Neuronal stem cell (in vitro differentiated cells): Measurements from ENCODE around the gene GRAMD2B. TPM values are rescaled to one million over a fixed set of nuclear protein-coding genes. Genes with fewer than 3 reads are reported as not detected.

ENCODE experiments used
- DNase-seq: peaks from one replicate; pipeline ENCODE4 v3.0.0-alpha.2; 2013; ENCODE audit warnings: low spot score
- H2AFZ ChIP-seq: one replicate; pipeline ENCODE4 v1.6.1; 2013; ENCODE audit warnings: mild to moderate bottlenecking, low read length, inconsistent platforms
- H2AK5ac ChIP-seq: 2 replicates; pipeline ENCODE4 v1.6.1; 2013; ENCODE audit warnings: low read depth, mild to moderate bottlenecking, inconsistent platforms, low read length, moderate library complexity, mixed read lengths
- H2BK120ac ChIP-seq: 2 replicates; pipeline ENCODE4 v1.6.1; 2013; ENCODE audit warnings: low read depth, mild to moderate bottlenecking, inconsistent platforms, low read length, moderate library complexity, mixed read lengths
- H2BK12ac ChIP-seq: one replicate; pipeline ENCODE4 v1.6.1; 2013; ENCODE audit warnings: low read length, inconsistent platforms
- H2BK15ac ChIP-seq: 2 replicates; pipeline ENCODE4 v1.6.1; 2013; ENCODE audit warnings: mild to moderate bottlenecking, low read length, inconsistent platforms, mixed read lengths
- H2BK5ac ChIP-seq: one replicate; pipeline ENCODE4 v1.6.1; 2013; ENCODE audit warnings: inconsistent platforms, mild to moderate bottlenecking, low read length, moderate library complexity
- H3K14ac ChIP-seq: one replicate; pipeline ENCODE4 v1.6.1; 2013; ENCODE audit warnings: low read length, inconsistent platforms
- H3K18ac ChIP-seq: 2 replicates; pipeline ENCODE4 v1.6.1; 2013; ENCODE audit warnings: low read length, inconsistent platforms
- H3K23ac ChIP-seq: 2 replicates; pipeline ENCODE4 v1.6.1; 2013; ENCODE audit warnings: low read depth, mild to moderate bottlenecking, mixed read lengths, low read length, inconsistent platforms; ENCODE audit not compliant: poor library complexity
- H3K27ac ChIP-seq: replicated peaks from 3 replicates; pipeline ENCODE4 v1.5.1; 2013; ENCODE audit warnings: low read length, inconsistent platforms
- H3K27me3 ChIP-seq, 3 experiments: 2 replicates each; pipeline ENCODE4 v1.6.1; 2013; ENCODE audit warnings: low read length in 3 of 3, mild to moderate bottlenecking in 2 of 3, inconsistent platforms in 1 of 3, low read depth in 1 of 3, mixed read lengths in 1 of 3, moderate library complexity in 1 of 3; ENCODE audit not compliant: control insufficient read depth in 3 of 3, insufficient read depth in 3 of 3
- H3K36me3 ChIP-seq, 2 donors: replicated peaks in 1 of 2; 2 replicates each; pipeline ENCODE4 v1.6.1; 2013; ENCODE audit warnings: low read length in 2 of 2; ENCODE audit not compliant: control insufficient read depth in 2 of 2, insufficient read depth in 2 of 2
- H3K4ac ChIP-seq: 2 replicates; pipeline ENCODE4 v1.6.1; 2013; ENCODE audit warnings: inconsistent platforms, mild to moderate bottlenecking, low read length, moderate library complexity
- H3K4me1 ChIP-seq, 2 donors: 1 replicate in 1 of 2; 2 replicates in 1 of 2; pipeline ENCODE4 v1.6.1; 2013; ENCODE audit warnings: low read length in 2 of 2, low read depth in 1 of 2; ENCODE audit not compliant: control insufficient read depth in 2 of 2, insufficient read depth in 1 of 2
- H3K4me2 ChIP-seq: one replicate; pipeline ENCODE4 v1.6.1; 2013; ENCODE audit warnings: mild to moderate bottlenecking, low read length, inconsistent platforms; ENCODE audit not compliant: insufficient read depth, poor library complexity, severe bottlenecking
- H3K4me3 ChIP-seq, 2 donors: 2 replicates each; pipeline ENCODE4 v1.5.1; 2013; ENCODE audit warnings: low read length in 2 of 2, mild to moderate bottlenecking in 2 of 2, inconsistent platforms in 1 of 2, moderate library complexity in 1 of 2
- H3K79me1 ChIP-seq: one replicate; pipeline ENCODE4 v1.6.1; 2013; ENCODE audit warnings: low read depth, mild to moderate bottlenecking, inconsistent platforms, low read length, moderate library complexity
- H3K9ac ChIP-seq: one replicate; pipeline ENCODE4 v1.6.1; 2013; ENCODE audit warnings: mild to moderate bottlenecking, low read depth, low read length, inconsistent platforms; ENCODE audit not compliant: poor library complexity
- H3K9me3 ChIP-seq, 2 donors: replicated peaks in 1 of 2; 2 replicates each; pipeline versions ENCODE3 to v1.6.1; 2013; ENCODE audit warnings: low read length in 2 of 2, mild to moderate bottlenecking in 2 of 2, inconsistent platforms in 1 of 2, low read depth in 1 of 2, mixed read lengths in 1 of 2, moderate library complexity in 1 of 2; ENCODE audit not compliant: control insufficient read depth in 2 of 2, insufficient read depth in 1 of 2
- H4K8ac ChIP-seq: one replicate; pipeline ENCODE4 v1.6.1; 2013; ENCODE audit warnings: low read depth, mild to moderate bottlenecking, inconsistent platforms, low read length, moderate library complexity
- H4K91ac ChIP-seq: one replicate; pipeline ENCODE4 v1.6.1; 2013; ENCODE audit warnings: low read length, low read depth, mild to moderate bottlenecking, inconsistent platforms; ENCODE audit not compliant: poor library complexity
- WGBS, 2 donors: extraction: QIAGEN DNeasy Blood & Tissue Kit; methylation state at CpG; one replicate each; pipeline ENCODE4 v1.1.7; 2013; ENCODE audit warnings: missing lambda C conversion rate in 2 of 2, mixed read lengths in 1 of 2; ENCODE audit not compliant: insufficient read length in 2 of 2, insufficient replicate concordance in 1 of 2; ENCODE audit errors: extremely low coverage in 2 of 2; 5-methylcytosine and 5-hydroxymethylcytosine counted together
- polyA plus RNA-seq, 2 experiments: library from polyadenylated mRNA; stranded (reverse); fragments of 200-250 nt; gene quantifications; one replicate each; pipeline ENCODE4 v1.2.3, GENCODE V29; 2013

Gene GRAMD2B, protein sequence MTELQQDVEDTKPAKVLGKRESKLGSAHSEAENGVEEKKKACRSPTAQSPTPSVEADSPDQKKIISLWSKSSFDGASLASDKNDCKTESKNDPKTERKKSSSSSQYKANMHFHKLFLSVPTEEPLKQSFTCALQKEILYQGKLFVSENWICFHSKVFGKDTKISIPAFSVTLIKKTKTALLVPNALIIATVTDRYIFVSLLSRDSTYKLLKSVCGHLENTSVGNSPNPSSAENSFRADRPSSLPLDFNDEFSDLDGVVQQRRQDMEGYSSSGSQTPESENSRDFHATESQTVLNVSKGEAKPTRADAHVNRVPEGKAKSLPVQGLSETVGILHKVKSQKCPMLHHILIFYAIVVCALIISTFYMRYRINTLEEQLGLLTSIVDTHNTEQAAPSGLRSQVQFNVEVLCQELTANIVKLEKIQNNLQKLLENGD
- polyA plus RNA-seq (2013, experiment 1 of 2) = 4.8 TPM
- polyA plus RNA-seq (2013, experiment 2 of 2) = 5.9 TPM

DNA sequence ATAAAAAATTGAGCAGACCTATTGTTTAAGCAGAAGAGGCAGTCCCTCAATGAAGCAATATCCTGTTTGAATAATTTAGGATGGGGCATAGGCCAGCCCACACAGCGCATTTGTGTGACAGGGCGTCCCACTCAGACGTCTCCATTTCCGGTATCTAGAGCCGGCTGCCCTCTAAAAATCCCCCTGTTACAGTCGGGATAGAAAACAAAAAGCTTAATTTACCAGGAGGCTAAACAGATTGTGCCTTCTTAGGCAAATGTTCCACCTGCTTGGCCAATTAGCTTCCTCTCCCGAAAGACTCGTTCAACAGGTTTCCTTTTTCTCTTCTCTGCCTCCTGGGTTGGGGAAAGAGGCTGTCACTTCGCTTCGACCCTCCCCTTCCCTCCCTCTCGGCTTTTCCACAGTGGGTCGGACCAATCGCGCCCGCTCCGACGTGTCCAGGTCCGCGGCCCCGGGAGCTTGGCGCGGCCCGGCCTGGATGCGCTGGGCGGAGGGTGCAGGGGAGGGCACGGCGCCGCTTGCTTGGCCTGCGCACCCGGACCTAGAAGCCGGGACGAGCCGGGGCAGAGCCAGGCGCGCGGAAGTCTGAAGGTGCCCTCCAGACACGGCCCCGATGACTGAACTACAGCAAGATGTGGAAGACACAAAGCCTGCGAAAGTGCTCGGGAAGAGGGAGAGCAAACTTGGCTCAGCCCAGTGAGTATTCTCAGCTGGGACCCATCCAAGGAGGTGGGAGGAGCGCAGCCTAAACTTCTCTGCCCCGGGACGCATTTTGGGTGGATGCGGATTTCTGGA, at the start of gene GRAMD2B:
GRAMD2B (plus strand) TSS at position 416 of the 795 bp plus-strand sequence; CDS start at position 614, 198 bp downstream.
- WGBS, 2 donors = no CpG with 5 or more reads among the region's 44 CpGs
- Histone ChIP-seq H3K9ac (peak within 1 kb of the TSS; percentile 85), H2BK120ac (no peak within 1 kb of the TSS), H3K18ac (peak within 1 kb of the TSS; percentile 92), H3K27ac (peak within 1 kb of the TSS; percentile 47), H2BK5ac (no peak within 1 kb of the TSS), H3K36me3 (no peaks in the 10 kb centered on the region), H2BK12ac (no peak within 1 kb of the TSS), H2BK15ac (no peak within 1 kb of the TSS), H3K23ac (peak within 1 kb of the TSS; percentile 62), H2AFZ (peak within 1 kb of the TSS; percentile 78), H3K27me3 (no peaks in the 10 kb centered on the region), H3K4me2 (peak within 1 kb of the TSS; percentile 63), H3K4ac (no peak within 1 kb of the TSS), H4K8ac (no peak within 1 kb of the TSS), H3K9me3 (no peaks in the 10 kb centered on the region), H3K14ac (no peak within 1 kb of the TSS), H2AK5ac (no peak within 1 kb of the TSS), H3K79me1 (no peaks in the 10 kb centered on the region), H4K91ac (no peak within 1 kb of the TSS), H3K4me3 (peak within 1 kb of the TSS; percentile 46 to 96), H3K4me1 (peaks cover 0 to 5% of the 10 kb centered on the region in 2 donors)
- DNase-seq = peak; percentile 68

DNA sequence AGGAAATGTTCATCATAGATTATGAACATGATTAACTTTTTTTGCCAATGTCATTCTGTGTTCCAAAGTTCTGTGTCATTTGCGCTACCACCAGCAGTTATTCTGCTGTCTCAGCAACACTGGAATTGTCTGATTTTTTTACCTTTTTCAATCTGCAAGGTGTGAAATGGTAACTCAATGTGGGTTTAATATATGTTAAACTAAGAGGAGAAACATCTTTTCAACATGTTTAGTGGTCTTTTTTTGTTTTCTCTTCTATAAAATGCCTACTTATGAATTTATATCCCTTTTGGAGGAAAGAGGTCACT, 49.1 kb upstream of the GRAMD2B start:
- no peak overlapping the region for H3K27ac ChIP-seq
- H2AK5ac ChIP-seq = no peak overlapping the region
- H4K91ac ChIP-seq = no peak overlapping the region
- H2BK12ac ChIP-seq = no peak overlapping the region
- H3K4me1 ChIP-seq = peaks cover 10 to 11% of the 10 kb centered on the region in 2 donors
- H3K27me3 ChIP-seq = no peaks in the 10 kb centered on the region
- no peak overlapping the region for H2BK120ac ChIP-seq
- WGBS, 2 donors = no CpG with 5 or more reads among the region's 1 CpG
- no peaks in the 10 kb centered on the region for H3K36me3 ChIP-seq
- no peak overlapping the region for H3K9ac ChIP-seq
- H2BK15ac ChIP-seq = no peak overlapping the region
- H2AFZ ChIP-seq = peak overlapping the region; percentile 27
- no peak overlapping the region for H3K4me3 ChIP-seq
- H4K8ac ChIP-seq = no peak overlapping the region
- H3K14ac ChIP-seq = no peak overlapping the region
- H3K4me2 ChIP-seq = no peak overlapping the region
- no peak for DNase-seq
- no peak overlapping the region for H3K4ac ChIP-seq
- H3K23ac ChIP-seq = no peak overlapping the region
- no peaks in the 10 kb centered on the region for H3K9me3 ChIP-seq
- no peak overlapping the region for H2BK5ac ChIP-seq
- no peaks in the 10 kb centered on the region for H3K79me1 ChIP-seq
- H3K18ac ChIP-seq = no peak overlapping the region

DNA sequence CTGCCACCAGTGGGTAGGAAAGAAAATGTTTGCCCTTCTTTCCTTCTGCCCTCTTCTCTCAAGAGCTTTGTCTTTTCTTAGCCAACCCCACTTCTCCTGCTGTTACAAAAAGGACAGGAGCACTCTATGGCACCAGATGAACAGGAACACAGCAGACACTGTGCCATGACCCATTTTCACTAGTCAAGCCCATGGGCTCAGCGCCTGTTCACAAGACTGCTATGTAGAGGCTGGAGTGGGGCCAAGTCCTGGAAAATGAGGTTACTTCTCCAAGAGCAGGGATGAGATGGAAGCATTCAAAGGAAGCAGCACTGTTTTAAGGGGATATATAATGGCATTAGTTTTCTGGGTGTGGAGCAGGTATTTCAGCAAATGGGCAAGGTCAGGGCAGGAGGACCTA, 46.8 kb upstream of the GRAMD2B start:
- H3K23ac ChIP-seq = no peak overlapping the region
- H4K91ac ChIP-seq = no peak overlapping the region
- no peak overlapping the region for H2BK15ac ChIP-seq
- H3K4me2 ChIP-seq = no peak overlapping the region
- no peak overlapping the region for H2AK5ac ChIP-seq
- no peaks in the 10 kb centered on the region for H3K79me1 ChIP-seq
- no peaks in the 10 kb centered on the region for H3K9me3 ChIP-seq
- no peak overlapping the region for H2BK120ac ChIP-seq
- no peak overlapping the region for H2BK5ac ChIP-seq
- no peaks in the 10 kb centered on the region for H3K36me3 ChIP-seq
- WGBS, 2 donors = no CpG with 5 or more reads among the region's 1 CpG
- DNase-seq = no peak
- no peaks in the 10 kb centered on the region for H3K27me3 ChIP-seq
- no peak overlapping the region for H3K4me3 ChIP-seq
- no peak overlapping the region for H2AFZ ChIP-seq
- no peak overlapping the region for H2BK12ac ChIP-seq
- H3K27ac ChIP-seq = no peak overlapping the region
- H3K4me1 ChIP-seq = no peaks in the 10 kb centered on the region
- no peak overlapping the region for H3K18ac ChIP-seq
- no peak overlapping the region for H3K9ac ChIP-seq
- no peak overlapping the region for H3K14ac ChIP-seq
- no peak overlapping the region for H4K8ac ChIP-seq
- H3K4ac ChIP-seq = no peak overlapping the region

DNA sequence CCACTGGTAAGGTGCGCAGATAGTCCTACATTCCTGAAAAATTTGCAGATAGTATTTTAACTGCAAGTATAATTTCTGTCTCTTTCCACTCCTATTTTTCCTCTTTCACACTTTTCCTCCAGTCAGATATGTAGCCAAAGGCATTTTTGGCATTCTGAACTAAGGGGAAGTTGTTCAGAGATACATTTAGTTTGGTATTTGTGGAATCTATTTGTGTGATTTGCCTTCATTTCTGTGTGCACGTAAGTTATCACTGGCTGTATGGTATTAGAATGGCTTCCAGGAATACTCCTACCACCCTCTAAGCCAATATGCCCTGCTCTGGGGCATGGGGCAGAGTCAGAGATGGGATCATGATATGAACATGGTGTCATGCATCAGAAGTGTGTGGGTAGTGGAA, 45.8 kb upstream of the GRAMD2B start:
- H3K4me3 ChIP-seq = no peak overlapping the region
- H3K18ac ChIP-seq = no peak overlapping the region
- H2AK5ac ChIP-seq = no peak overlapping the region
- H2BK5ac ChIP-seq = no peak overlapping the region
- H3K27me3 ChIP-seq = no peaks in the 10 kb centered on the region
- H3K27ac ChIP-seq = no peak overlapping the region
- no peak overlapping the region for H2BK15ac ChIP-seq
- H3K9ac ChIP-seq = no peak overlapping the region
- H3K79me1 ChIP-seq = no peaks in the 10 kb centered on the region
- H2BK12ac ChIP-seq = no peak overlapping the region
- no peak overlapping the region for H3K4ac ChIP-seq
- no peak overlapping the region for H2AFZ ChIP-seq
- H4K91ac ChIP-seq = no peak overlapping the region
- H4K8ac ChIP-seq = no peak overlapping the region
- no peak overlapping the region for H3K23ac ChIP-seq
- no peaks in the 10 kb centered on the region for H3K36me3 ChIP-seq
- no peak overlapping the region for H3K14ac ChIP-seq
- no CpG with 5 or more reads among the region's 2 CpGs for WGBS, 2 donors
- DNase-seq = no peak
- H2BK120ac ChIP-seq = no peak overlapping the region
- H3K4me1 ChIP-seq = no peaks in the 10 kb centered on the region
- H3K9me3 ChIP-seq = peaks cover 0 to 6% of the 10 kb centered on the region in 2 donors
- H3K4me2 ChIP-seq = no peak overlapping the region
